Caco-2 (cell line): ENCODE data around the gene IL23R. TPM values are rescaled to one million over a fixed set of nuclear protein-coding genes. Genes with fewer than 3 reads are reported as not detected.

Experiments
- BruUV-seq: library from RNA; stranded (reverse); fragments of 400-500 nt; replicated peaks from 2 replicates; lab custom pipeline; 2021; lab: Mats Ljungman, UMichigan
- CTCF ChIA-PET: fragments of 300-600 bp; sonication (Branson Sonifier 250); formaldehyde crosslinking; loops from one replicate; lab custom pipeline; 2022; ENCODE audit warnings: antibody characterized with exemption; lab: Charles Lee
- POLR2A ChIA-PET: fragments of 300-600 bp; sonication (Branson Sonifier 250); formaldehyde crosslinking; loops from one replicate; lab custom pipeline; 2022; ENCODE audit warnings: antibody characterized with exemption; lab: Charles Lee
- DNase-seq, 2 experiments: peaks; one replicate each; pipeline versions ENCODE4 v3.0.0 to v3.0.0-alpha.2; 2020 to 2022
- H3K27me3 ChIP-seq: replicated peaks from 2 replicates; pipeline ENCODE4 v1.6.0; 2011; ENCODE audit warnings: low read length; ENCODE audit not compliant: control insufficient read depth, insufficient read depth
- H3K36me3 ChIP-seq: 2 replicates; pipeline ENCODE4 v1.5.1; 2011; ENCODE audit warnings: low read length; ENCODE audit not compliant: control insufficient read depth, insufficient read depth
- H3K4me1 ChIP-seq: fragments of 250-450 bp; sonication (Bioruptor Pico); 2 replicates; pipeline ENCODE4 v1.5.1; 2020; ENCODE audit warnings: mild to moderate bottlenecking
- H3K4me3 ChIP-seq: 2 replicates; pipeline ENCODE4 v1.5.1; 2011; ENCODE audit warnings: low read depth, mild to moderate bottlenecking, control low read depth, low read length
- H3K9me3 ChIP-seq: fragments of 250-450 bp; sonication (Bioruptor Pico); 2 replicates; pipeline ENCODE4 v1.5.1; 2020; ENCODE audit warnings: mild to moderate bottlenecking, moderate library complexity
- H3K27ac Mint-ChIP-seq: one replicate; pipeline ENCODE4 v1.8.0; 2022; ENCODE audit warnings: mixed read lengths; ENCODE audit not compliant: unreplicated experiment
- H3K27me3 Mint-ChIP-seq: one replicate; pipeline ENCODE4 v1.8.0; 2022; ENCODE audit warnings: mixed read lengths; ENCODE audit not compliant: insufficient read depth, unreplicated experiment
- H3K36me3 Mint-ChIP-seq: one replicate; pipeline ENCODE4 v1.8.0; 2022; ENCODE audit warnings: mild to moderate bottlenecking, mixed read lengths; ENCODE audit not compliant: insufficient read depth, unreplicated experiment
- H3K4me1 Mint-ChIP-seq: one replicate; pipeline ENCODE4 v1.8.0; 2022; ENCODE audit warnings: low read depth, mixed read lengths; ENCODE audit not compliant: unreplicated experiment
- H3K4me3 Mint-ChIP-seq: one replicate; pipeline ENCODE4 v1.8.0; 2022; ENCODE audit warnings: mild to moderate bottlenecking, moderate library complexity, mixed read lengths; ENCODE audit not compliant: unreplicated experiment
- H3K9me3 Mint-ChIP-seq: one replicate; pipeline ENCODE4 v1.8.0; 2022; ENCODE audit warnings: mixed read lengths; ENCODE audit not compliant: unreplicated experiment
- intact Hi-C: fragments of 100-400 bp; cut with micrococcal nuclease; formaldehyde crosslinking; loops from one replicate; pipeline ENCODE4 v1.10.0; 2022; ENCODE audit not compliant: unreplicated experiment
- total RNA-seq: library from RNA; stranded (reverse); gene quantifications from 2 replicates; pipeline ENCODE4 v1.2.3, GENCODE V29; 2022
- TF ChIP-seq, protein P1 (sequence below), 2 experiments: fragments of 200-600 bp in 1 of 2; IDR thresholded peaks; 1 replicate in 1 of 2; 2 replicates in 1 of 2; pipeline versions ENCODE4 v1.5.1 to v1.8.0; 2011 to 2022; ENCODE audit warnings: antibody characterized with exemption in 1 of 2, control low read depth in 1 of 2, inconsistent platforms in 1 of 2, low read depth in 1 of 2, low read length in 1 of 2, mild to moderate bottlenecking in 1 of 2, moderate library complexity in 1 of 2; ENCODE audit not compliant: insufficient read depth in 1 of 2, severe bottlenecking in 1 of 2, unreplicated experiment in 1 of 2

The IL23R gene
- total RNA-seq, 1 experiment from 2014 or later = not detected

GRCh38 chr1:67300561-67300960 is 134.3 kb downstream of the IL23R start:
- Mint-ChIP-seq H3K9me3 (no peaks in the 10 kb centered on the region), H3K27me3 (no peaks in the 10 kb centered on the region), H3K36me3 (no peaks in the 10 kb centered on the region), H3K27ac (no peak overlapping the region), H3K4me3 (no peak overlapping the region), H3K4me1 (no peaks in the 10 kb centered on the region)
- CTCF ChIA-PET = no interaction called here
- POLR2A ChIA-PET = no interaction called here
- no peak overlapping the region for H3K4me3 ChIP-seq
- H3K4me1 ChIP-seq = no peaks in the 10 kb centered on the region
- H3K36me3 ChIP-seq = no peaks in the 10 kb centered on the region
- no TSS peak for BruUV-seq
- H3K9me3 ChIP-seq = no peaks in the 10 kb centered on the region
- H3K27me3 ChIP-seq = no peaks in the 10 kb centered on the region
- TF ChIP-seq, protein P1, sequence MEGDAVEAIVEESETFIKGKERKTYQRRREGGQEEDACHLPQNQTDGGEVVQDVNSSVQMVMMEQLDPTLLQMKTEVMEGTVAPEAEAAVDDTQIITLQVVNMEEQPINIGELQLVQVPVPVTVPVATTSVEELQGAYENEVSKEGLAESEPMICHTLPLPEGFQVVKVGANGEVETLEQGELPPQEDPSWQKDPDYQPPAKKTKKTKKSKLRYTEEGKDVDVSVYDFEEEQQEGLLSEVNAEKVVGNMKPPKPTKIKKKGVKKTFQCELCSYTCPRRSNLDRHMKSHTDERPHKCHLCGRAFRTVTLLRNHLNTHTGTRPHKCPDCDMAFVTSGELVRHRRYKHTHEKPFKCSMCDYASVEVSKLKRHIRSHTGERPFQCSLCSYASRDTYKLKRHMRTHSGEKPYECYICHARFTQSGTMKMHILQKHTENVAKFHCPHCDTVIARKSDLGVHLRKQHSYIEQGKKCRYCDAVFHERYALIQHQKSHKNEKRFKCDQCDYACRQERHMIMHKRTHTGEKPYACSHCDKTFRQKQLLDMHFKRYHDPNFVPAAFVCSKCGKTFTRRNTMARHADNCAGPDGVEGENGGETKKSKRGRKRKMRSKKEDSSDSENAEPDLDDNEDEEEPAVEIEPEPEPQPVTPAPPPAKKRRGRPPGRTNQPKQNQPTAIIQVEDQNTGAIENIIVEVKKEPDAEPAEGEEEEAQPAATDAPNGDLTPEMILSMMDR (IDR thresholded peaks at IDR 0.05; ENCODE audit: insufficient read depth in 1 of 2, low read depth in 1 of 2, low read length in 1 of 2, severe bottlenecking in 1 of 2, unreplicated experiment in 1 of 2) = no peak
- DNase-seq = no peak
- intact Hi-C loops = no loop called here

DNA sequence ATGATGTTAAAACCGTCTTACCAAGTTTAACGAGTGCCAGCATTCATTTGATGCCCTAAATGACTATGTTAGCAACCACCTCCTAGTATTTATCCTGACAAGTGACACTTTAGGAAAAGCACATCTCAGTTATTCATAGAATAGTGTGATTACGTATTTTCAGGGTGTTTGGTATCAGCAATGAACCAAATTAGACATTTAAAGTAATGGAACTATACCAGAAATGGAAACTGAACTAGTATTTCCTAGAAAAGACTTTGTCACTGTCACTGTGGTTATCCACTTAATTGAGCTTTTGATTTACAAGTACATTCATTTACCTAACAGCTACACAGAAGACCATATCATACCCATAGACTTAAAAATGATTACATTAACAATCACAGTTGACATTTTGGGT is 137.8 kb downstream of the IL23R start:
- Mint-ChIP-seq H3K36me3 (no peaks in the 10 kb centered on the region), H3K27ac (no peak overlapping the region), H3K9me3 (no peaks in the 10 kb centered on the region), H3K27me3 (no peaks in the 10 kb centered on the region), H3K4me1 (no peaks in the 10 kb centered on the region), H3K4me3 (no peak overlapping the region)
- BruUV-seq = no TSS peak
- H3K4me3 ChIP-seq = no peak overlapping the region
- intact Hi-C loops = no loop called here
- TF ChIP-seq, protein P1 (IDR thresholded peaks at IDR 0.05; ENCODE audit: insufficient read depth in 1 of 2, low read depth in 1 of 2, low read length in 1 of 2, severe bottlenecking in 1 of 2, unreplicated experiment in 1 of 2) = no peak
- H3K9me3 ChIP-seq = no peaks in the 10 kb centered on the region
- no peaks in the 10 kb centered on the region for H3K27me3 ChIP-seq
- no peaks in the 10 kb centered on the region for H3K36me3 ChIP-seq
- no peaks in the 10 kb centered on the region for H3K4me1 ChIP-seq
- no peak for DNase-seq
- POLR2A ChIA-PET = no interaction called here
- CTCF ChIA-PET = no interaction called here

DNA sequence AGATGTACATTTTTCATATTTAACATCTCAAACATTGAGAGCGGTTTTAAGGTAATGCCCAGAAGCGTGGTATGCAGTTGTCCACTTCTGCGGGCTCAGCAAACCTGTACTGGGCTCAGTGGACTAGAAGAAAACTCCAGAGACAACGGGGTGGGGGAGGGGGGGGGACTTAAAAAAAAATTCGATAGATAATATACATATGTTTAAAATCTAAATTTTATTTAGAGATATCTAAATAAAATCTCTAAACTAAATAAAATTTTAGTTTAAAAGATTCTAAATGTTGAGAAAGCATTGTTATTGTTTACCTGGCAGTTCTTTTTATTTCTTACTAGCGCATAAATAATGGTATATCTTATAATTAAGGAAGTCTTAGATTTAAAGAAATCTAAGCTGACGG is 140.3 kb downstream of the IL23R start:
- TF ChIP-seq, protein P1 (IDR thresholded peaks at IDR 0.05; ENCODE audit: insufficient read depth in 1 of 2, low read depth in 1 of 2, low read length in 1 of 2, severe bottlenecking in 1 of 2, unreplicated experiment in 1 of 2) = no peak
- Mint-ChIP-seq H3K27me3 (no peaks in the 10 kb centered on the region), H3K27ac (no peak overlapping the region)

More for the DNA sequence above, 140.3 kb downstream of the IL23R start:
- intact Hi-C loops = no loop called here
- Mint-ChIP-seq H3K4me3 (no peak overlapping the region), H3K9me3 (no peaks in the 10 kb centered on the region), H3K36me3 (no peaks in the 10 kb centered on the region), H3K4me1 (no peaks in the 10 kb centered on the region)
- Histone ChIP-seq H3K9me3 (no peaks in the 10 kb centered on the region), H3K27me3 (no peaks in the 10 kb centered on the region), H3K4me3 (no peak overlapping the region), H3K4me1 (no peaks in the 10 kb centered on the region), H3K36me3 (no peaks in the 10 kb centered on the region)
- ChIA-PET CTCF (no interaction called here), POLR2A (no interaction called here)
- no peak for DNase-seq
- no TSS peak for BruUV-seq
